ENCODE measurements around the gene WDR1. TPM values are rescaled to one million over a fixed set of nuclear protein-coding genes. Genes with fewer than 3 reads are reported as not detected.

WDR1 gene
- total and polyA plus RNA-seq, 4 donors: 159 to 593 (median 273) TPM

DNA sequence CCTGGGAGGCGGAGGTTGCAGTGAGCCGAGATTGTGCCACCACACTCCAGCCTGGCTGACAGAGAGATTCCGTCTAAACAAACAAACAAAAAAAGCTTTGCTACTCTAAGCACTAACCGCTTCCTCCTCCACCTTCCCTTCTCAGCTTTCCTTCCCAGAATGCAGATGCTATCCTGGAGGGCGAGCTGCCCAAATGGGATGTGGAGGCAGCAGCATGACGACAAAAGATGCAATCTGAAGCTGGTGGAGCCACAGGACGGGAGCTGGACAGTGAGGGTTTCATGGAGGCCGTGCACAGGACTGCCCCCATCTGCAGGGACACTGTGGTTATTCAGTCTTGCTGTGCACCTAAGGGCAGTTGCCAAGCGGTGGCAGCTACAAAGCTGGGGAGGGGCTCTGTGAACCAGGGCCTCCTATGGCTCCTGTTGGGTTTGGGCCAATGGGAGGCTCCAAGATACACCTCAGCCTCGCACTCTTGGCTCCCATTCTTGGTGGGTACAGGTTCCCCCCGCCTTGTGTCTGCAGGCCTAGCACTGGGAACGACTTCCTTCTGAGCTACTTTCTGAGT, 47.4 kb downstream of the WDR1 start:
- H3K27me3 ChIP-seq (ENCODE audit: control insufficient read depth in 1 of 2, insufficient read depth in 2 of 2, low read length in 1 of 2): no peaks in the 10 kb centered on the region
- H3K4me3 ChIP-seq (ENCODE audit: low read length in 2 of 2): no peak overlapping the region
- DNase-seq: no peak
- intact Hi-C loops (cut with DNase I): loop anchor here in 1 of 2 donors (10.0 kb wide), 1 partner anchor 304 kb away; no protein-coding TSS in a partner anchor
- ATAC-seq (ENCODE audit: low FRiP score): no peak
- no peak overlapping the region for H3K27ac ChIP-seq (ENCODE audit: low read depth in 1 of 2, low read length in 2 of 2)
- H3K36me3 ChIP-seq (ENCODE audit: control insufficient read depth in 1 of 2, insufficient read depth in 2 of 2, low read length in 1 of 2): peaks cover 0 to 4% of the 10 kb centered on the region in 2 donors
- no peaks in the 10 kb centered on the region for H3K9me3 ChIP-seq (ENCODE audit: control insufficient read depth, low read length)
- no peaks in the 10 kb centered on the region for H3K4me1 ChIP-seq (ENCODE audit: control insufficient read depth in 1 of 2, insufficient read depth in 2 of 2, low read length in 2 of 2)
- 81 to 86% methylated on average over 12 of the region's 12 CpGs for WGBS, 2 donors

DNA sequence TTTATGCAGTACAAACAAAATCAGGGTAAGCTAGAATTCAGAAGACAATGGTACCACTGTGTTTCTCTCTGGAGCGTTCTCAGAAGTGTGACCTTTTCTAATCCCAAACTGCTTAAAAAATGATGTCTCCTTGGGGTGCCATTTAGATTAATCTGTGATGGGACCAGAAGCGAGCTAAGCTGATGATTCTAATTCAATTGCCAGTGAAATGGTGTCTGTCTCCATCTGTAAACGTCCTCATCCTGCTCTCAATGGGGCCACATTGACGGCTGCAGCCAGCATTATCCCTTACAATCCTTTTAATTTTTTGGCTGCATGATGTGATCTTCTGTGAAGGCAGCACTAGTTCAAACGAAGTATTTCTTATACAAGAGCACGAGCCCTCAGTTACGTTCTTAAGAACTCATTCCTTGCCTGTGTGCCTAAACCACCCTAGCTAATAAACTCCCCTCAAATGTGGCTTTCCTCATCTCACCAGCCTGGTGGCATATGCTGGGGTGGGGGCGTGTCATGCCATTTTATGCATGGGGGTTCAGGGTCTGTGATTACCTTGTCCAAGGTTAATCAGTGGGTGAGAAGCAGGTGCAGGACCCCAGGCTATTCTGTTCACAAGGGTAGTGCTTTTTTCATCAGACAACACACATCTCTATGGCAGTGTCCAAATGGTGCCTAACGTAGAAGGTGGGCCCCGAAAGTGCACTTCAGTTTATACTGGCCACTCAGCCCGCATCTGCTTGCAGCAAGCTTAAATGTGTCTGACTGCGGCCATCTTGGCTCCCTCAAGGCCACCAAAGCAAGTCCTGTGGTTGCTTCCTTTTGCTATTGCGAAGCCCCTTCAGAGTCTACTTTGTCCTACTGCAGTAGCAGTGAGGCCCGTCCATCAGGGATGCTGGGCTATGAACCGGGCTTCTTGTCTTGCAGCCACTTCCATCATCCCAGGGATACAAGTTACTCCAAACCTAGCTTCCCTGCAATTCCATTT, 49.6 kb downstream of the WDR1 start:
- intact Hi-C loops (cut with DNase I): loop anchor here in 1 of 2 donors (10.0 kb wide), 1 partner anchor 302 kb away; no protein-coding TSS in a partner anchor
- ATAC-seq (ENCODE audit: low FRiP score): no peak
- 88 to 89% methylated on average over 15 of the region's 15 CpGs for WGBS, 2 donors

DNA sequence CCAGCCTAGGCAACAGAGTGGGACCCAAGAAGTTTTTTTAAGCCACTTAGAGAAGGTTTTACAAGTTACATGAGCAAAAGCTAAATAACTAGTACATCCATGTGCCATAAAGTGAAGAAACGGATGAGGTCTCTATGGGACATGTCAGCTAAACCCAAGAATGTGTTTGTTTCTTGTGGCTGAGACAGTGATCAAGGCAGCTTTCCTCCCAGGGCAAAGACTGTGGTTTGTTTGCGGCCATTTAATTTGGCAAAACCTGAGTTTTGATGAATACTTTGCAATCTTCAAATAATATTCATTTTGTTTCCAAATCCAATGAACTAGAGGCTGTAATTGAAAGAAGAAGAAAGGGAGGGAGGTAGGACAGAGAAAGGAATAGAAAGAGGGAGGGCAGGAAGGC, 50.4 kb downstream of the WDR1 start:
- no peak for DNase-seq
- H3K36me3 ChIP-seq (ENCODE audit: control insufficient read depth in 1 of 2, insufficient read depth in 2 of 2, low read length in 1 of 2): peaks cover 0 to 4% of the 10 kb centered on the region in 2 donors
- no peaks in the 10 kb centered on the region for H3K27me3 ChIP-seq (ENCODE audit: control insufficient read depth in 1 of 2, insufficient read depth in 2 of 2, low read length in 1 of 2)
- no peak overlapping the region for H3K27ac ChIP-seq (ENCODE audit: low read depth in 1 of 2, low read length in 2 of 2)
- no peak overlapping the region for H3K4me3 ChIP-seq (ENCODE audit: low read length in 2 of 2)
- WGBS, 2 donors: 68 to 75% methylated on average over 2 of the region's 2 CpGs
- no peaks in the 10 kb centered on the region for H3K9me3 ChIP-seq (ENCODE audit: control insufficient read depth, low read length)
- intact Hi-C loops (cut with DNase I): loop anchor here in 1 of 2 donors (10.0 kb wide), 1 partner anchor 301 kb away; no protein-coding TSS in a partner anchor
- ATAC-seq (ENCODE audit: low FRiP score): no peak
- H3K4me1 ChIP-seq (ENCODE audit: control insufficient read depth in 1 of 2, insufficient read depth in 2 of 2, low read length in 2 of 2): no peaks in the 10 kb centered on the region

More for the DNA sequence above, 49.6 kb downstream of the WDR1 start:
- Histone ChIP-seq H3K9me3 (ENCODE audit: control insufficient read depth, low read length) (no peaks in the 10 kb centered on the region), H3K4me3 (ENCODE audit: low read length in 2 of 2) (no peak overlapping the region), H3K27ac (ENCODE audit: low read depth in 1 of 2, low read length in 2 of 2) (no peak overlapping the region), H3K4me1 (ENCODE audit: control insufficient read depth in 1 of 2, insufficient read depth in 2 of 2, low read length in 2 of 2) (no peaks in the 10 kb centered on the region), H3K36me3 (ENCODE audit: control insufficient read depth in 1 of 2, insufficient read depth in 2 of 2, low read length in 1 of 2) (peaks cover 0 to 4% of the 10 kb centered on the region in 2 donors), H3K27me3 (ENCODE audit: control insufficient read depth in 1 of 2, insufficient read depth in 2 of 2, low read length in 1 of 2) (no peaks in the 10 kb centered on the region)
- no peak for DNase-seq

DNA sequence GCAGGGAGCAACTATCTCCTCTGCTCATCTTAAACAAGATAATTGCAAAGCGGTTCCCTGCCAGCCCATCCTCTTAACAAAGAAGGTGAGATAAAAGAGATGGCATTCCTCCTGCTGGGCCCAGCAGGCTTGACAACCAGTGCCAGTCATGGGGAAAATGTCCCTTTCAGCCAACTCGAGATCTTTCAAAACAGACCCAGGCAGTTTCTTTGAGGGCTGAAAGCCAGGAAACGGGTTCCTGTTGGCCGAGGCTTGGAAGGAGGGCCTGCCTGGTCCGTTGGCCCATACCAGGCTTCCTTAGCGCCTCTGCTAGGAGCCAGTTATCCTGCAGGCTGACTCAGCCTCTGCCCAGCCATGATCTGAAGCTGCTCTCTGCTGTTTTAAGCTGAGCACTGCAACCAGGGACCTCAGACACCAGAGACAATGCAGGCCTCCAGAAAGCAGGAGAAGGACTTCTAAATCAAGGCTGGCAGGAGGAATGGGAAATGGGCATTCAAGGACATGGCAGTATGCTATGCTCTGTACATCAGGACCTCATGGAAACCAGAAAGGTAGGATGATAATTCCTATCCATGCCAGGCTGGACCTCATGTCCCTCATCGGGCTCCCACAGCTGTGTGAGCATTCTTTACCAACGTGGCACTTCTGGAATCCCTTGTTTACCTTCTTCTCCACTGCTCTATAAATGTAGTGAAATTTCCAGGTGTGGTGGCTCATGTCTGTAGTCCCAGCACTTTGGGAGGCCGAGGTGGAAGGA, 52.9 kb downstream of the WDR1 start:
- H3K27ac ChIP-seq (ENCODE audit: low read depth in 1 of 2, low read length in 2 of 2): no peak overlapping the region
- no peaks in the 10 kb centered on the region for H3K4me1 ChIP-seq (ENCODE audit: control insufficient read depth in 1 of 2, insufficient read depth in 2 of 2, low read length in 2 of 2)
- no peak overlapping the region for H3K4me3 ChIP-seq (ENCODE audit: low read length in 2 of 2)
- peaks cover 0 to 4% of the 10 kb centered on the region in 2 donors for H3K36me3 ChIP-seq (ENCODE audit: control insufficient read depth in 1 of 2, insufficient read depth in 2 of 2, low read length in 1 of 2)
- intact Hi-C loops (cut with DNase I): loop anchor here (2.0 to 10.0 kb wide), 4 partner anchors 45 to 299 kb away; no protein-coding TSS in a partner anchor
- H3K9me3 ChIP-seq (ENCODE audit: control insufficient read depth, low read length): no peaks in the 10 kb centered on the region
- DNase-seq (peak; percentile 87 to 90), ATAC-seq (ENCODE audit: low FRiP score) (peak; percentile 95)
- WGBS, 2 donors: 21 to 23% methylated on average over 9 of the region's 9 CpGs
- no peaks in the 10 kb centered on the region for H3K27me3 ChIP-seq (ENCODE audit: control insufficient read depth in 1 of 2, insufficient read depth in 2 of 2, low read length in 1 of 2)

DNA sequence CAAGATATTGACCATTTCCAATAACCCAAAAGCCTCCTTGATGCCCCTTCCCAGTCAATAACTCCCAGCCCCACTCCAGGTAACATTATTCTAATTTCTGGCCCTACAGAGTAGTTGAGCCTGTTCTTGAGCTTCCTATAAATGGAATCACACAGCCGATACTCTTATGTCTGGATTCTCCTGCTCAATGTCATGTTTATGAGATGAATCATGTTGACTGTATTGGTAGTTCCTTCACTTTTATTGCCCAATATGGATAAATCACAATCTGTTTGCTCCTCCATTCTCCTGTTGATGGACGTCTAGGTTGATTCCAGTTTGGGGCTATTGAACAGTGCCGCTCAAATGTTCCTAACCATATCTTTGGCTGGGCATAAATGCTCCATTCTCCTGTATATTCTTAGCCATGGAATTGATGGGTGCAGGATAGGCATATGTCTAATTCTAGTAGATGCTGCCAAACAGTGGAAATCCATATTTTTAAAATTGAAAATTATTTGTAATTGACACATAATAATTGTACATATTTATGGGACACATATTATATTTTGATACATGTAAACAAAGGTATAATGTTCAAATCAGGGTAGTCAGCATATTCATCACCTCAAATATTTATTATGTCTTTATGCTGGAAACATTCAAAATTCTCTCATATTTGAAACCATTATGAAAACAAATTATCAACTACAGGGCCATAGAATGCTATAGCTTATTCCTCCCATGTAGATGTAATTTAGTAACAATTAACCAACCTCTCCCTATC, 54.8 kb downstream of the WDR1 start:
- DNase-seq (no peak), ATAC-seq (ENCODE audit: low FRiP score) (no peak)
- Histone ChIP-seq H3K27ac (ENCODE audit: low read depth in 1 of 2, low read length in 2 of 2) (no peak overlapping the region), H3K4me3 (ENCODE audit: low read length in 2 of 2) (no peak overlapping the region), H3K4me1 (ENCODE audit: control insufficient read depth in 1 of 2, insufficient read depth in 2 of 2, low read length in 2 of 2) (no peaks in the 10 kb centered on the region), H3K27me3 (ENCODE audit: control insufficient read depth in 1 of 2, insufficient read depth in 2 of 2, low read length in 1 of 2) (no peaks in the 10 kb centered on the region), H3K36me3 (ENCODE audit: control insufficient read depth in 1 of 2, insufficient read depth in 2 of 2, low read length in 1 of 2) (peaks cover 0 to 4% of the 10 kb centered on the region in 2 donors), H3K9me3 (ENCODE audit: control insufficient read depth, low read length) (no peaks in the 10 kb centered on the region)
- WGBS, 2 donors: 89 to 93% methylated on average over 3 of the region's 3 CpGs
- intact Hi-C loops (cut with DNase I): loop anchor here (2.0 to 10.0 kb wide), 4 partner anchors 43 to 297 kb away; no protein-coding TSS in a partner anchor

DNA sequence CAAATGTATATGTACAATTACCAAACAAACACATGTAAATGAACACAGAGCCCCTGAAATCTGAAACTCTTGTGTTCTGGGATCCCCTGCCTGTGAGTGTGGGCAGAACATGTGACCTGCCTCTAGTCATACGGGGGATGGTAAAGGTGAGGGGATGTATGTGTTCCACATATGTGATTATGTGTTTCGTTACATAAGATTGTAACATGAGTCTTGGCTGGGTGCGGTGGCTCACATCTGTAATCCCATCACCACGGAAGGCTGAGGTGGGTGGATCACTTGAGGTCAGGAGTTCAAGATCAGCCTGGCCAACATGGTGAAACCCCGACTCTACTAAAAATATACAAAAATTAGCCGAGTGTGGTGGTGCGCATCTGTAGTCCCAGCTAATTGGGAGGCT, 58.2 kb downstream of the WDR1 start:
- 98% methylated on average over 7 of the region's 7 CpGs for WGBS, 2 donors
- Histone ChIP-seq H3K4me3 (ENCODE audit: low read length in 2 of 2) (no peak overlapping the region), H3K9me3 (ENCODE audit: control insufficient read depth, low read length) (no peaks in the 10 kb centered on the region), H3K36me3 (ENCODE audit: control insufficient read depth in 1 of 2, insufficient read depth in 2 of 2, low read length in 1 of 2) (no peaks in the 10 kb centered on the region), H3K4me1 (ENCODE audit: control insufficient read depth in 1 of 2, insufficient read depth in 2 of 2, low read length in 2 of 2) (no peaks in the 10 kb centered on the region), H3K27ac (ENCODE audit: low read depth in 1 of 2, low read length in 2 of 2) (no peak overlapping the region), H3K27me3 (ENCODE audit: control insufficient read depth in 1 of 2, insufficient read depth in 2 of 2, low read length in 1 of 2) (no peaks in the 10 kb centered on the region)
- intact Hi-C loops (cut with DNase I): no loop called here
- DNase-seq: no peak
- no peak for ATAC-seq (ENCODE audit: low FRiP score)

DNA sequence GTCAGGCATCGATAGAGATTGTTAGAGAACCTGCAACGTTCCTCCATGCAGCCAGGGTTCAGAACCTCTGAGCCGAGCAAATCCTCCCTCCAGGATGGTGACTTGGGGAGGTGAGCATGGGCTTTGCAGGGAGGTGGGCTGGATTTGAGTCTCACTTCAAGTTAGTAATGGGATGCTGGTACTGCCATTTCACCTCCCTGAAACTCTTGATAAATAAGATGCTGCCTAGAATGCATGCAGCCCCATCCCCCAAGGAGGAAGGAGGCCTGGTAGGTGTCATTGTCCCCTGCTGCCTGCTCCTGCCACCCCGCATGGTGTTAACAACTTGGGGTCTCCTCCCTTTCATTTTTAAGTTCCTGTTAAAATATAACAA, 59.6 kb downstream of the WDR1 start:
- Histone ChIP-seq H3K27me3 (ENCODE audit: control insufficient read depth in 1 of 2, insufficient read depth in 2 of 2, low read length in 1 of 2) (no peaks in the 10 kb centered on the region), H3K9me3 (ENCODE audit: control insufficient read depth, low read length) (no peaks in the 10 kb centered on the region), H3K27ac (ENCODE audit: low read depth in 1 of 2, low read length in 2 of 2) (no peak overlapping the region), H3K36me3 (ENCODE audit: control insufficient read depth in 1 of 2, insufficient read depth in 2 of 2, low read length in 1 of 2) (no peaks in the 10 kb centered on the region), H3K4me3 (ENCODE audit: low read length in 2 of 2) (no peak overlapping the region), H3K4me1 (ENCODE audit: control insufficient read depth in 1 of 2, insufficient read depth in 2 of 2, low read length in 2 of 2) (no peaks in the 10 kb centered on the region)
- intact Hi-C loops (cut with DNase I): no loop called here
- DNase-seq: no peak
- WGBS, 2 donors: 83 to 88% methylated on average over 4 of the region's 4 CpGs
- ATAC-seq (ENCODE audit: low FRiP score): no peak
